Testis (tissue), 3 donors: ENCODE measurements around the gene CROT. TPM values are rescaled to one million over a fixed set of nuclear protein-coding genes. Genes with fewer than 3 reads are reported as not detected.

Source experiments
- DNase-seq: peaks from one replicate; pipeline ENCODE4 v3.0.0-alpha.2; 2019
- H3K27ac ChIP-seq, 2 donors: fragments of 200-600 bp; sonication (generic); one replicate each; pipeline ENCODE4 v1.5.1; 2019
- H3K27me3 ChIP-seq: fragments of 200-600 bp; sonication (generic); one replicate; pipeline ENCODE4 v1.5.1; 2019
- H3K36me3 ChIP-seq: fragments of 200-600 bp; sonication (generic); one replicate; pipeline ENCODE4 v1.5.1; 2017; ENCODE audit warnings: low read depth; ENCODE audit errors: missing control alignments
- H3K4me1 ChIP-seq: fragments of 200-600 bp; sonication (generic); one replicate; pipeline ENCODE4 v1.5.1; 2019
- H3K4me3 ChIP-seq, 2 donors: fragments of 200-600 bp; sonication (generic); one replicate each; pipeline ENCODE4 v1.5.1; 2017 to 2019
- H3K9me3 ChIP-seq: fragments of 200-600 bp; sonication (generic); one replicate; pipeline ENCODE4 v1.5.1; 2017
- CTCF ChIP-seq, 3 experiments: fragments of 450-650 bp in 2 of 3; fragments of 200-600 bp in 1 of 3; sonication (generic) in 1 of 3; IDR thresholded peaks; one replicate each; pipeline ENCODE4 v1.5.1; 2016 to 2019; ENCODE audit warnings: antibody characterized with exemption in 3 of 3, mild to moderate bottlenecking in 2 of 3, moderate library complexity in 1 of 3
- POLR2A ChIP-seq: fragments of 450-650 bp; IDR thresholded peaks from one replicate; pipeline ENCODE4 v1.6.1; 2017; ENCODE audit warnings: antibody characterized with exemption, mild to moderate bottlenecking, moderate library complexity
- WGBS, 2 donors: methylation state at CpG; one replicate each; pipeline ENCODE4 v1.1.5; 2018; 5-methylcytosine and 5-hydroxymethylcytosine counted together
- intact Hi-C: fragments of 100-400 bp; cut with DNase I; formaldehyde crosslinking; loops from one replicate; pipeline ENCODE4 v1.15.1; 2023; ENCODE audit warnings: low total_unique reads
- polyA plus RNA-seq: library from polyadenylated mRNA; stranded (reverse); fragments of 350-450 nt; fragmentation: Illumina TruSeq; extraction: RNeasy Lipid Tissue Mini Kit (QIAGEN cat#74804); gene quantifications from one replicate; pipeline ENCODE4 v1.2.3, GENCODE V29; 2014; ENCODE audit warnings: low read depth, low replicate concordance; ENCODE audit not compliant: insufficient read depth
- total RNA-seq, 2 donors: library from RNA; depleted of rRNA; stranded (reverse); fragments of >200 nt; gene quantifications; one replicate each; pipeline ENCODE4 v1.2.3, GENCODE V29; 2016

Gene CROT
- total and polyA plus RNA-seq, 3 donors from 2014 or later: 4.5 to 10.5 (median 7.3) TPM

- Histone ChIP-seq H3K4me3 (no peak overlapping the region), H3K36me3 (no peaks in the 10 kb centered on the region), H3K9me3 (no peaks in the 10 kb centered on the region), H3K4me1 (no peaks in the 10 kb centered on the region), H3K27ac (no peak overlapping the region), H3K27me3 (no peaks in the 10 kb centered on the region)
- 80 to 89% methylated on average over 2 of the region's 2 CpGs for WGBS, 2 donors
- intact Hi-C loops: no loop called here
- no peak for DNase-seq
- TF ChIP-seq POLR2A (no peak), CTCF (IDR thresholded peaks at IDR 0.05) (no peak)
Observed at GRCh38 chr7:87432536-87432935, 87.1 kb downstream of the CROT start.

- no peak overlapping the region for H3K4me3 ChIP-seq
- H3K36me3 ChIP-seq: no peaks in the 10 kb centered on the region
- TF ChIP-seq CTCF (IDR thresholded peaks at IDR 0.05) (no peak), POLR2A (no peak)
- H3K4me1 ChIP-seq: no peaks in the 10 kb centered on the region
- H3K9me3 ChIP-seq: no peaks in the 10 kb centered on the region
- intact Hi-C loops: no loop called here
- no peak for DNase-seq
- no peaks in the 10 kb centered on the region for H3K27me3 ChIP-seq
- H3K27ac ChIP-seq: no peak overlapping the region
Observed at GRCh38 chr7:87435546-87435945, 90.1 kb downstream of the CROT start.

GRCh38 chr7:87445897-87446296 is 100.4 kb downstream of the CROT start:
- WGBS, 2 donors: 72 to 83% methylated on average over 4 of the region's 4 CpGs
- Histone ChIP-seq H3K4me3 (no peak overlapping the region), H3K27me3 (no peaks in the 10 kb centered on the region), H3K27ac (no peak overlapping the region), H3K4me1 (no peaks in the 10 kb centered on the region), H3K9me3 (no peaks in the 10 kb centered on the region), H3K36me3 (no peaks in the 10 kb centered on the region)
- intact Hi-C loops: no loop called here
- TF ChIP-seq POLR2A (no peak), CTCF (IDR thresholded peaks at IDR 0.05) (no peak)
- no peak for DNase-seq

- Histone ChIP-seq H3K36me3 (no peaks in the 10 kb centered on the region), H3K4me1 (no peaks in the 10 kb centered on the region), H3K9me3 (no peaks in the 10 kb centered on the region), H3K4me3 (no peak overlapping the region), H3K27me3 (no peaks in the 10 kb centered on the region), H3K27ac (no peak overlapping the region)
- WGBS, 2 donors: 72 to 93% methylated on average over 4 of the region's 4 CpGs
- no peak for DNase-seq
- TF ChIP-seq CTCF (IDR thresholded peaks at IDR 0.05): no peak
- no peak for TF ChIP-seq POLR2A
- intact Hi-C loops: no loop called here
Observed at GRCh38 chr7:87447116-87447635, 101.7 kb downstream of the CROT start.

GRCh38 chr7:87448388-87448787 is 102.9 kb downstream of the CROT start:
- 89 to 91% methylated on average over 7 of the region's 7 CpGs for WGBS, 2 donors
- Histone ChIP-seq H3K36me3 (no peaks in the 10 kb centered on the region), H3K4me3 (no peak overlapping the region), H3K9me3 (no peaks in the 10 kb centered on the region), H3K27ac (no peak overlapping the region), H3K27me3 (no peaks in the 10 kb centered on the region), H3K4me1 (no peaks in the 10 kb centered on the region)
- no peak for DNase-seq
- intact Hi-C loops: no loop called here
- TF ChIP-seq CTCF (IDR thresholded peaks at IDR 0.05) (no peak), POLR2A (no peak)
